Urothelium cell line (cell line): ENCODE measurements around the gene KIF12.

Source experiments
- DNase-seq: peaks from one replicate; pipeline ENCODE4 v3.0.0; 2011; ENCODE audit warnings: low spot score, mixed read lengths
- FAIRE-seq: peaks from 2 replicates; lab custom pipeline; 2011; peaks lifted over from hg19 to GRCh38; lab: Jason Lieb, UNC

KIF12 gene

DNA sequence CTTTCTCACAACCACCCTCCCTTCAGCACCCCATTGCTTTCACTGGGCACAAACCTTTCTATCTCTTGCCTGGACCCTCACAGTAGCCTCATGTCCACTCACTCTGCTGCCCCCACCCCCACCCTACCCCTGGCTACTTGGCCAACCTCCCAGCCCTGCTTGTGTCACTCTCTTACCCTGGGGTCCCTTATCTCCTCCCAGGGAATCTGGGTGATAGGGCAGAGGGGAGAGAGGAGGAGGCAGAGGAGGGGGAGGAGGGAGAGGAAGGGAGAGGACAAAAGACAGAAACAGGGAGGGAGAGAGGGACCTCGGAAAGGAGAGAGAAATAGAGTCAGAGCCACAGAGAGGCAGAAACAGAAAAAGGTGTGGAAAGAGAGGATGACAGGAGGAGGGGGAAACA, 25.0 kb upstream of the KIF12 start:
- no peak for FAIRE-seq
- DNase-seq = no peak

DNA sequence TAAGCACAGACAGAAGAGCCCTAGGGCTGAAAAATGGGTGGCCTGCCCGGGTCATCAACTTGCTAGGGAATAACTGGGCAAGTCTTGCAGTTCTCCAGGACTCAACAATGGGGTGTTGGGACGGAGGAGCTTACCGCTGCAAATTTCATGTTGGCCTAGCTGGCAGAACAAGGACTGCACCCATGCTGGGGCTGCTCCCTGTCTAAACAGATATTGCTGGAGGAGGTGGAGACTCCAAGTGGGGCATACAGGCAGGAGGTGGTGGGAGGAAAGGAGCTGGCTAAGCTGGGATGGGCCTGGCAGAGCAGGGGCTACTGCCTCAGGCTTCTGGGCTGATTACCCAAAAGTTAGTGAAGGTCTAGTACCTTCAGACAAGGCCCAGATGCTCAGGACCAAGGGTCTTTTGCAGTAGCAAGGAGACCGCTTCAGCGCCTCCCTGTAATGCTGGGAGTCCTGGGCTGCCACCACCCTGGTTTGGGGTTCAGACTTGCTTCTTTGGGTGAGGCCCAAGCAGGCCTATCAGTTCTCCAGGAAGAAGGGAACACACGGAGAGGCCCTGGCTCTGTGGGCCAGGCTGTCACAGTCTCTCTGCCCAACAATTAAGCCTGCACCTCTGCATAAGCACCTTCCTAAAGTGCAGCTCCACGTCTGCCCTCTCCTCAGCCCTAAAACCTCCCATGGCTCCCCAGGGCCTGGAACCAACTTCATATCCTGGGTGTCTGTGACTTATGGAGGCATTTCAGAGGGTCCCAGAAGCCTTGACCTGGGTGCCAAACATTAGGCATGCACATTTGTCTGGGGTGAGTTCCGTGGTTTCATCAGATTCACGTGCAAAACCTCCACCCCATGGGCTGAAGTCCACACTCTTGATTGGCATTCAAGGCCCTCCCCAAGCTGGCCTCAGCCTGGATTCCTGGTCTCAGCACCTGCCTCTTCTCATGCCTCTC, 24.2 kb upstream of the KIF12 start:
- DNase-seq = no peak
- no peak for FAIRE-seq

DNA sequence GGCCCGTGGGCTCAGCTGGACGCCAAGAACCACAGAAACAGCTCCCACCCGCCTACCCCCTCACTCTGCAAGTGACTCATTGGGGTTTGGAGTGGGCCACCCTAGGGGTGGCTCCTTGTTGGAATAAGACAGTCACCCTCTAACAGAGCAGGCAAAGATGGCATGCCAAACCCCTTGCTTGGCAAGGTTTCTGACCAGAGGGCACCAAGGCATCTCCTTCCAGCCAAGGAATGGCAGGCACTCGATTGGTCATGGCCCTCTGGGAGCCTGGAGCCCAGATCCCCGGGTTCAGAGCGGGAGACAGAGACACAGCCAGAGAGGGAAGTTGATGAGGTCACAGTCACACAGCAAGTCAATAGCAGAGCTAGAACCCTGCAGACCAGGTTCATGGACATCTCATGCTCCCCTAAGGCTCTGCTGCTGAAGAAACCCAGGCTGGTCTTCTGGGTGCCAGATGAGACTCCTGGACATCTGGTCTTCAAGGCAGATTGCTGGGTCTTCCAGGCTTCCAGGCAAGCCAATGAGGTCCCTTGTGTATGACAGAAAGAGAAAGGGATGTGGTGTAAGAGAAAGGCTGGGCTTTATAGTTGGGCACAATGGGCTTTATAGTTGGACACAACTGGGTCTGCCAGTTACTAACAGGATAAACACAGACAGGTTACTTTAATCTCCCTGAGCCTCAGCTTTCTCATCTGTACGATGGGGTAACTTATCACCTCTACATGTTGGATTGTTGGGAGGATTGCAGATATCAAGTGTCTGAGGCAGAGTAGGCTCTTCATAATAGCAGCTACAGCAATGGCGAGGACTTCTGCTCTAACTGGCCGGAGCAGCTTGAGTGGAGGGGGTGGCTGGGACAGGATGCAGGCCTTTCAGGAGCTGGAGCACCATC, 23.3 kb upstream of the KIF12 start:
- FAIRE-seq (no peak), DNase-seq (no peak)

DNA sequence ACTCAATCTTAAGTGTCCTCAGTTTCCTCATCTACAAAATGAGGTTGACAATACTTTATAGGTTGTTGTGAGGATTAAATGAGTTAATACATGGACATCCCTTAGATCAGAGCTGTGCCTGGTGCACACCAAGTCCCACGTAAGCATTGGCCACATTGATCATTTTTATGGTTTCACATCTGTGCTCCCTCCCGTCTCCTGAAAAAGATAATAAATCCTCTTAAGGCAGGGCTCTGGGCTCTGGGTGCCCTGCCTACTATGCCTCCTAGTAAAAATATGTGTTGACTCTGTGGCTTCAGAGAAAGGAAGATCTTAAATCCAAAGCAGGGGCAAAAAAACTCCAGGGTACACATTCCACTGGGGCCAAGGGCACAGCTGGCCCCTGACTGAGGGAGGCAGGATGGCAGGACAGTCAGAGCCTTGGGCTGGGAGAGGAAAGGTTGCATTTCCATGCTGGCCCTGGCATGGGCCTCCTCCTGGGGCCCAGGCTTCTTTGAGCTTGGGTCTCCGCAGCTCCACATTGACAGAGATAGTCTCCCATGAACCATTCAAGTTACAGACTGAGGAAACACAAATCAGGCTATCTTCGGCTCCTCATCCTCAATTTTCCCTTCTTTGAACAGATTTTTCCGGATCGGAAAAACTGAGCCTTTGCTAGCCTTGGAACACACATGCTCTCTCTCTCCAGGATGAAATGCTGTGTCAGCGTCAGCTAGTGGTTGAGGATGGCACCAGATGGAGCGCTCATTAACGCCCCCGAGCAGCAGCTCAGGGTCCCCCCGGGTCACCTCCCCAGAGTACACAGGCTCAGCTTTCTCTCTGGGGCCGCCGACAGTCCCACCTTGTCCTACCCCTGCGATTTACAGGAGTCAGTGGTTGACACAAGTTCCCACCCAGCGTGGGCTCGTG, 22.4 kb upstream of the KIF12 start:
- no peak for DNase-seq
- FAIRE-seq = no peak

DNA sequence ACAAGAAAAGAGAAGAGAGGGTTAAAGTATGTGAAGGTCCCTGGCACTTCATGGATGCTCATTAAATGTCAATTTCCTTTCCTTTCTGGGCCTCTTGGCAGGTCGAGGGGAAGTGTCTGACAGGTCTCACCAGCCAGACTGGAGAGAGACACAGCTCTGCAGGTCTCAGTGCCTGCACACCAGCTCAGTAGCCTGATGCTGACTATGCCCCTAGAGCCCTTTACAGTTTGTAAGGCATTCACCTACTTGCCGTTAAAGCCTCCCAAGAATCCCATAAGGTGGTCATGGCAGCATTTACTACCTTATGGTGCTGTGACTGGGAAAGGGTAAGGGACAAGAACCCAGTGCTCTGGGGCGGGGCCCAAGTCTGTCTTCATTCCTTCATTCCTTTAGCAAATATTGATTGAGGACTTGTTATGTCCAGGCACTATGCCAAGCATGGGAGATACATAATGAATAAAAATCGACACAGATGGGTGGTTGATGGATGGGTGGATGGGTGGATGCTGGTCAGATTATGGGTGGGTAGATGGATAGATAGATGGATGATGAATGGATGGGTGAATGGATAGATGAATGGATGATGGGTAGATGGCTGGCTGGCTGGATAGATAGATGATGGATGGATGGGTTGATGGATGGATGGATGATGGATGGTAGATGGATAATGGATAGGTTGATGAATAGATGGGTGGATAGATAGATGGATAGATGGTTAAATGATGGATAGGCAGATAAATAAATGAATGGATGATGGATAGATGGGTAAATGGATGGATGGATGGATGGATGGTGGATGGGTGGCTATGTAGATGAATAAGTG, 21.3 kb upstream of the KIF12 start:
- DNase-seq (no peak), FAIRE-seq (peak; percentile 5)

DNA sequence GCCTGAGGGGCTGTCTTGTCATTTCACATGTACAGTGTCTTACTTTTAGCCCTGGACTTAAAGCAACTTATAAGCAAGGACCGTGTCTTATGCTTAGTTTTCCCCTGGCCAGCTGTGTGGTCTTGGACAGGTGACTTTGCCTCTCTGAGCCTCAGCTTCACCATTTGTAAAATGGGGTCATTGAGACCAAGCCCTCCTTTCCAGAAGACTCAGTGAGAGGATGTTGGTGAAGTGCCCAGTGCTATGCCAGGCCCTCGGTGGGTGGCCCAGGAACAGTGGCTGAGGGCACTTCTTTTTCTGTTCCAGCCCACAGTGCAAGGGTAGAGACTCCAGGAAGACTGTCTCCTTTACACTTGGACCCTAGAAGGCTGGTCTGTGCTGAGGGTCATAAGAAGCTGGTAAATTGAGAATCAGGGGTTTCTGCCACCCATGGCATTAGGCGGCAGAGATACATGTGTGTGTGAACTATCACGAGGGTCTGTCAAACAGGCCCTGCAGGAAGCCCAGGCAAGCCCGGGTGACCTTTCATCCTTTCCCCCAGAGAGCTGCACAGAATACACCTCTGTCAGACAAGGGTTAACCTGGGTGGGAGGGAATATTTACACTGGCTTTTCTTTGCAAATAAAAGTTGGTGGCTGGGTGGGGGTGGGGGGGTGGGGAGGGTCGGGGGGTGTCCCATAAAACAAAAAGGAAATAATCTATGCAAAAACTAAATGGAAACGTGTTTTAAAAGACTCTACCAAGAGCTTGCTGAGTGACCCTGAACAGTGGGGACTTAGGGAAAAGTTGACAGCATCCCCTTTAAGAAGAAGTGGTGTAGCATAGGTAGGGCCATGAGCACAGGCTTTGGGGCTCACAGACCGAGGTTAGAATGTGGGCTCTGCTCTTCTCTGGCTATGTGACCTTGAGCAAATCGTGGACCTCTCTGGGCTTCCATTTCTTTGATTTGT, 20.4 kb upstream of the KIF12 start:
- FAIRE-seq (no peak), DNase-seq (no peak)

DNA sequence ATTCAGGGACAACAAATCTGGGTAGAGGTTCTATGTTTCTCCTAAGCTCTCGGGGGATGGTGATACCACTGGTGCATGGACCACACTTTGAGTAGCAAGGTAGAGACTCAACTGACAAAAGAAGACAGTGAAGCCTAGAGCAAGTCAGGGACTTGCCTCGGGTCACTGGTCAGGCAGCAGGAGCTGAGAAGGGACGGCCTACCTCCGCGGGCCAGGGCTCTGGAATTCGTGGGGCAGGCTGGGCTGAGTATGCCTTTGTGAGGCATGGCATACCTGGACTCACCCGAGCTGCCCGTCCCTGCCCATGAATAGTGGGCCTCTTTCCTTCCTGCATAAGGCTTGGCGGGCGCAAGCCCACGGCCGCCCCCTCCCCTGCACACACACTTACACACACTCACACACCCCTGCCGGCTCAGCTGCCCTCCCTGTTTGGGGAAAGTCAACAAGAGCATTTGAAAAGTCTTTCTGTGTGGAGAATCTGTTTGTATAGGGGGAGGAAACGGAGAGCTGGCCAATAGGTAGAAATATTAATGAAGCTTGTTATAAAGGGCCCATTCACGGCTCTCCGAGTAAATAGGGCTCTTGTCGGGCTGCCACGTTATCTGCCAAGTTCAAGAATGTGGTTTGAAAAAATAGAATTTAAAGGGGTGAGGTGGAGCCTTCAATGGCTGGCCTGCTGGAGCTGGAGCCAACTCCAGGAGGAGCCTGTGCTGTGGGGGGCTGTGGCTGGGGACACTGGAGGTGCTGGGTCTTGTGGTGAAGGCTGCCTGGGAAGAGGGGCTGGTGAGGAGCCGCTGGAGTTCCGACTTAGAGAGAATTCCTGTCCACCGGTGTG, 19.1 kb upstream of the KIF12 start:
- DNase-seq (no peak), FAIRE-seq (no peak)

DNA sequence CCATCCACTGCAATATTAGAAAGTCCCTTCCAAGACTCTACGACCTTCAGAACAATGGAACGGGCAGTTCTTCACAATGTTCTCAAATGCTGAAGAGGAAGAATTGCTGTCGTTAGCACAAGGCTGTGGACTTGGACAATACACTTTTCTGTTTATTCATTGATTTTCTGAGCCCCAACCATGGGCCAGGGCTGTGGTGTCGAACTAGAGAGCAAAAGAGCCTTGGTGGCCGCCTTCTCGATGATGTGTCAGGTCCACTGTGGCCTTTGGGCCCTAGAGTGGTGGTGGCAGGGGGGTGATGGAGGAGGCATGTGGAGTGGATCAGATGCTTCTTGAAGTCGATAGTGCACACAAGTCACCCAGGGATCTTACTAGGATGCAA, 18.5 kb upstream of the KIF12 start:
- DNase-seq (no peak), FAIRE-seq (no peak)

DNA sequence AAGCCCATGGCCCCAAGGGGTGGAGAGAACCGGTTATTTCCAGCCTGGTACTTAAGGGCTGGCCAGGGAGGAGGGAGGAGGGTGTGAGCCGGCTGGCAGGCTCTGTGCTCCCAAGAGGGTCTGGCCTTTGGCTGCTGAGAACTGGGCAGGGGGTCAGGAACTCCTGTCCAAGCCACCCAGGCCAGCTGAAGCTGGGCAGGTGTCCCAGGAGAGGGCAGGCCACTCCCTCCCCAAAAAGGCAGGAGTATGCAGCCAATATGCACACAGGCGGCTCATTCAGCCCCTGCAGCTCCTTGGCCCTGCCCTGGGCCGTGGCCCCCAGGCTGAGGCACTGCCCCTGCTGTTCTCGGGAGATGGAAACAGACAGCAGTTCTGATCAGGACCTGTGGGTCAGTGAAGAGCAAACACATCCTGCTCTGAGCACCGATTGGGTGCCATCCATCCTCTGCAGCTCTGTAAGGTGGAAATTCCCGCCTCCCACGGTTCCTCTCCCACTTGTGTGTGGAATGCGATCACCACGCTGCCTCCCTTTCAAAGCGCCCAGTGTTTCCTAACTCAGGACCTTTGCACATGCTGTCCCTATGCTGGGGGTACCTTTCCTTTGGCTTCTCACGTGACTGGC, 17.1 kb upstream of the KIF12 start:
- DNase-seq (no peak), FAIRE-seq (no peak)

DNA sequence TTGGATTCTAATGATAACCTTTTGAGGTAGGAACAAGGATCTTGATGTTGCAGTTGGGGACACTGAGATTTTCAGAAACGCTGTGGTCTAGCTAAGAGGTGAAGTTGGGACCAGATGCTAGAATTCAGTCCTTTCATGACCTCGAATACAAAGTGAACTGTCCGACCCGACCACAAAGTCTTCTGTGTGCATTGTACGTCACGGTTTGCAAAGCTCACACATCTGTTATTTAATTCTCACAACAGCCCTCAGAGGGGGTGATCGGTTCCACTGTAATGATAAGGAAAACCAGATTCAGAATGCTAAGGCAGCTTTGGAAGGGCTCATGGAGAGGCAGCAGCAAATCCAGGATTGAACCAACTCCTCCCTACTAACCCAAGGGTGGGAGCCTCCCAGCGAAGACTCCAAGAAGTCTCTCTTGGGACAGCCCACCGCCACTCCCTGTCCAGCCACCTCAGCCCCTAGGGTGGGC, 16.6 kb upstream of the KIF12 start:
- FAIRE-seq = no peak
- no peak for DNase-seq

DNA sequence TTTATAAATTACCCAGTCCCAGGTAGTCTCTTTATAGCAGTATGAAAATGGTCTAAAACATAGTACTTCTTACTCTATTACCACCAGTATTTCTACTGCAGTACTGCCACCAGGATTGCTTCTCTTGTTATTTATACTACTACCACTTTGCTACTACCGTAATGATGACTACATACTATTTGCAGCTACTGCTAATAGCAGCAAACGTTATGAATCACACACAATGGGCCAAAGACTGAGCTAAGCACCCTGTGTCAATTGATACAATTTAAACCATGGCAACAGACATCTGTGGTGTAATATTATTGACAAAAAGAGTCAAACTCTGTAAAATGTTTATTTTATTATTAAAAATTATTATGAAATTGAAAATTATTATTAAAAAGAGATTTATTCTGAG, 15.3 kb upstream of the KIF12 start:
- FAIRE-seq = no peak

DNA sequence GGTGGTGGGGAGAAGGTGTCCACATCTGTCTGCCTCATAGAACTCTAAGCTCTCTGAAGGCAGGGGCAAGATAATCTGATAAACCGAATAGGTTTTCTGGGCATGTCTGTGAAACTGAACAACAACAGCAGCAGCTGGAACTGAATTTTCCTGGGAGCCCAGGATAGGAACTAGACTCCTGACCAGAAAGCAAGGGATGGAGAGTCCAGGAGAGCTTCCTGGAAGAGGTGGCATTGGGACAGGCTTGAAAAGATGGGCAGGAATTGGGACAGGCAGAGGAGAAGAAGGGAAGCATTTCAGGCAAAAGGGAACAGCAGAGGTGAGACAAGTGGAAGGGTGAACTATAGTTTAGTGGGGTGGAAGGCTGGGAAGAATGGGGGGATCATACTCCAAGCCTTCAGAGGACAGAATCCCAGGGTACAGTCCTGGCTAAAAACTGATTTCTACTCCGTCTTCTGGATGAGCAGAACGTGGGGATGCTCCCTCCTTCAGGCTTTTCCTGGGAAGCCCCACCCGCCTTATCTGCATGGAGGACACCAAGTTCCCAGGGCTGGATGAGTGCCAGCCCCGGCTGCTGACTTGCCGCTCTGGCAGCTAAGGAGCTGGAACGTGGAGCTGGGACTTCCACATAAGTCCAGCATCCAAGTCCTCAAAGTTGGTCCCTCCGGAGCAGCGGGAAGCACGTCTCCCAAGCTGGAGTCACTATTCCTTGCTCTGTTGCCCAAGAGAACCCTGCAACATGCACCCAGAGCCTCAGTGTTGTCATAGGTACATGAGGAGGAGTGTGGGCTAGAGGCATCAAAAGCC, 13.9 kb upstream of the KIF12 start:
- DNase-seq (no peak), FAIRE-seq (no peak)

More for the DNA sequence above, 15.3 kb upstream of the KIF12 start:
- DNase-seq = no peak

DNA sequence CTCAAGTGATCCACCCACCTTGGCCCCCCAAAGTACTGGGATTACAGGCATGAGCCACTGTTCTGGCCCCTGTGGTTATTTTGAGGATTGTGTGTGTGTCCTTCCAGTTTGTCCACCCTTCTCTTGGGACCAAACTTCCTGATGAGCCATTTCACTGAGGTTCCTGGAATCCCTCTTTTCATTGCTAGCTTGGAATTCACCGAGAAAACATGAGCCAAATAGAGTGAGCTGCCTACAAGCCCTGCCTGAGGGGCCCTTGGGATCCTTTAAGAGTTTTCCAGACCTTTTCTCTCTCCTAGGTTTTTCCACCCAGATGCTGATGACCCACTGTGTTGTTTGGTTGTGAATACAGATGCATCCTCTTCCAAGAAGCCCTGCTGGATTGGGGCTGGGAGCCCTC, 13.2 kb upstream of the KIF12 start:
- no peak for FAIRE-seq

DNA sequence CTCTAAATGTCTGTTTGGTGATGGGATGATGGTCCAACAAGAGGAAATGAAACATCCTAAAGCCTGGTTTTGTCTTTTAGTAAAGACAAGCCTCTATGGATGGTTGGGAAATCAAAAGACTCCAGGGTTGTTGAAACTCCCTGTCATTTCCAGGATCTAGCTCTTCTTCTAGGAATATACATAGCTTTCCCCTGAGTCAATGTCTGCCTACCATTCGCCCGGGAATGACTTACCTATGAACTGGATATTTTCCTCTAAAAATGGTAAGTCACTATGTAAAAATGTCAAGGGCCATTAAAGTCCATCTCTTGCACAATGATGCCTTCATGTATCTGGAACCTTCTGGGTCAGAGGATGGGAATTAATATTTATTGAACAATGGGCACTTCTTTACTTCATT, 11.1 kb upstream of the KIF12 start:
- DNase-seq = peak; percentile 24
- FAIRE-seq = no peak

More for the DNA sequence above, 13.2 kb upstream of the KIF12 start:
- no peak for DNase-seq

DNA sequence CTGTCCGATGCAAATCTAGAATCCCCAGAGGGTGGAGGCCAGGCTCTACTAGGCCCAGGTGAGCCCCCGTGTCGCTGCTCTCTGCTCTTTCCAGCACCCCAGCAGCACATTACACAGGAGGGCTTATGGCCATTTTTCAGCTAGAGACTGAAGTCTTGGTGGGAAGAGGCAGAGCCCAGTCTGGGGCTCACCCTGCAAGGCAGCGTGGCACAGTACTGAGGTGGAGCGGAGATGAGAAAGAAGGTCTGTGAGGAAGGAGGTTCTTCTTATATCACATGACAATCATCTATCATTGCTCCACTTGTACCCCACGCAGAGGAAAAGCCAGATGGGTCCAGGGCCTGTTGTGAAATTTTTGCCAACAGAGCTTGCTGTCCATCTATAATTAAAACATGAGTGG, 10.0 kb upstream of the KIF12 start:
- no peak for DNase-seq
- no peak for FAIRE-seq

DNA sequence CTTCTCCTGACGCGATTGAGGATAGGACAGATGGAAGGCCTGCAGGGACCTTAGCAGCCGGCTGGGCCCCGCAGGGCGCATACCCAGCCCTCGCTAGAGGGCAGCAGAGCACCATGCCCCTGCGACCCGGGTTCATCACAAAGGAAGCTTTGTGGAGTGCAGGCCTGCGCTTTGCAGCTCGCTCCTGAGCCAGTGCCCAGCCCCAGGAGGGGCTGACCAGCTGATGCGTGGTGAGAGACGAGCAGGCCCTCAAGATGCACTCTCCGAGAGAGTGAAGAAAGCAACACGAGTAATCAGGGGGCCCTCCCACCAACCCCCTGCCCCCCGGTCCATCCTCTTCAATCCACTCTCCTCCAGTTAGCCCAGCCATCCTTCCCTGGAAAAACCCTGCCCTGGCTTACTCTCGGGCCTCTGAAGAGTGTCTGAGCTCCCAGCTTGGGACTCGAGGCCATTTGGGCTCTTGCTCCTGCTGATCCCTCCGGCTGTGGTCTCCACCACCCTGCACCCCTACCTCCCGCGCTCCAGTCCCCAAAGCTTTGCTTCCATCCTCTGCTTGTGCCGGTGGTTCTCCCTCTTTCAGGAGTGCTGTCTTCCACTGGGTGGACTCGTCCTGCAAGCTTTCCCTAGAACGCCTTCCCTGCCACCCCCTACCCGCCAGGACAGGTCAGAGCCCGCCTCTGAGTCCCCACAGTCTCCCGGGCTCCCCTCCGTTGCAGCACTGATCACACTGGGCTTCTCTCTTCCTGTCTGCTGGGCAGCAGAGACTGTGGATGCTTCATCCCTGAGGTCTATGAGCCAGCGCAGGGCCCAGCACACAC, 9.1 kb upstream of the KIF12 start:
- FAIRE-seq (no peak), DNase-seq (peak; percentile 88)
